LHCN-M2 (cell line): Measurements from ENCODE around the gene FARS2. TPM values are rescaled to one million over a fixed set of nuclear protein-coding genes. Genes with fewer than 3 reads are reported as not detected.

Experiments
- DNase-seq: peaks from one replicate; pipeline ENCODE4 v3.0.0-alpha.2; 2012; ENCODE audit warnings: low read depth
- total RNA-seq: library from RNA; depleted of rRNA; stranded (reverse); fragments of >200 nt; gene quantifications from 2 replicates; pipeline ENCODE4 v1.2.3, GENCODE V29; 2014

FARS2 gene
- total RNA-seq, 1 experiment from 2014 or later: 11.5 TPM

DNA sequence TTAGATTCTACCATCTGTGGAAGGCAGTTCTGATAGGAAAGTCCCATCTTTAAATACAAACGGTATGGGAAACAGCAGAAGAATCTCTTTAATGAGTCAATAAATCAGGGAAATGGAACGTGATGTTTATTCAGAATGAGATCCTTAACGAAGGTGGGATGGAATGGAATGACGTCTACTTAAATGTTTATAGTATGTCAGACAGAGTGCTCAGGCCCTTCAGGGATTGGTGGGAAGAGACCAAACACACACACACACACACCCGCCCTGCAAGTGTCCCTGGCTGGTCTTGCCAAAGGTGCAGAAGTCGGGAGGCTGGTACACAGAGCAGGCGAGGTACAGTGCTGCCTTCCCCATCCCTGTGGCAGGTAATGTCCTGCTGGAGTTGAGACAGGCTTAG is 164.0 kb downstream of the FARS2 start:
- no peak for DNase-seq

DNA sequence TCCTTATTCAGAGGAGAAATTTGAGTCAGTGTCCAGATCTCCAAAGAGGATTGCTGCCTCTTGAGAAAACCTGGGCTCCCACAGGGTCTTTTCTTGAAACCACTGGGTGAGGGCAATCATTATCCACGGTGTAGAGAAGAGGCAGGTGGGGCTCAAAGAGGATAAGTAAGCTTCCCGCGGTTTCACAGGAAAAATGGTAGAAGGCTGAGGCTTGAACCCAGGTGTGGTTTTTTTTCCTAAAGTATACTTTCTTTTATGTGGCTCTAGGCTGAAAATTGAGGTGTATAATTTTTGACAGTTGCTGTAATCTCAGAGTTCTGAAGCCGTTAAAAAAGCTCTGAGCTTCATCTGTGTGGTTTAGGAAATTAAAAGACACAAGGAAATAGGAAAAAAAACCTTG is 164.5 kb downstream of the FARS2 start:
- DNase-seq: no peak

DNA sequence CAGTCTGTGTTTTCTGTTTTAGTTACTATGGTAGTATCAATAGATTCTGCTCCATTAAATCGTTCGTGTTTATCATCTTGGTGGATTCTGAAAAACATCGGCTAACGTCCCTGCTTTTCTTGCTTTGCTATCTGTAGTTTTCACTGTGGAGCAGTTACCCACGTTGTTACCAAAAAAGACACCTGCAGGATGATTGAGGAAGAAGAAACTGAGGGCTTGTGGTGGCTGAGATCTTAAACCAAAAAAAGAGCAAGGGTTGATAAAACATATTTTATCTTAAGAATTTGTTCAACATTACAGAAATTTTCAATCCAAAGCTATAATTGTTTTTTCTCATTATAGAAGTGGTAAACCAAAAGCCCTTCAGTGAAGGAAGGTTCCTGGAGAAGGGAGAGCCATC is 166.3 kb downstream of the FARS2 start:
- no peak for DNase-seq

DNA sequence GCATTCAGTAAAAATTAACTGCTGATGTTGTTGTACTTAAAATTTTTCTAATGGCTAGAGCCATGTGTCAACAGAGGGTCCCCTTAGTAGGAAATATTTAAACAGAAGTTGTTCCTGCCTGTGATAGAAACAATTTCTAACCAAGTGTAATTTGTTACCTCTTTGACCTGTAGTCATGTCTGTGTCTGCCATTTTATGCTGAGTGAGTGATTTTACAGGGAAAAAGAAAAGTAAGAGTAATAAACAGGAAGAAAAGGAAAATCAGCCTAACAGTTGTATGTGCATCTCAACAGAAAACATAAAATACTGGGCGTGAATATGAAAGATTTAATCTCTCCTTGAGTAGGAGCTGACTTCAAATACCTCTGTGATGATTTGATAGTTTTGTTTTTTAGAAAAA is 172.0 kb downstream of the FARS2 start:
- DNase-seq: no peak

GRCh38 chr6:5435449-5435848 is 174.1 kb downstream of the FARS2 start:
- DNase-seq: peak; percentile 78

- DNase-seq: no peak
Measured at GRCh38 chr6:5438922-5439584, 177.7 kb downstream of the FARS2 start.

DNA sequence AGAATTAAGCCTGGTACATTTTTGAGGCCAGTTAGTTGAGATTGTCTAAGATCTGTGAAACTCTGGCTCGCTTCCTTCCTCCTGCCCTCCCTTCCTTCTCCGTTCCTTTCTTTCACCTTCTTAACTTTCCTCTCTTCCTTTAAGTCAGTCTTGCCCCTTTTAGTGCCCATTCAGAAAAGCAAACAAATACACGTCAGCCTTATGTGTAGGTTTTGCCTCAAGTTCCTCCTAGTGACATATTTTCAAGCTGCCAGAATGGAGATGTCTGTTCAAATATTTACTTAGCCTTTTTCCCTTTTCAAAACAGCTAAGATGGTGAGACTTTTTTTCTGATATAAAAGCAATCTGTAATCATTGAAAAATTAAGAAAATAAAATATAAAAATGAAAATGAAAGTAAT is 178.4 kb downstream of the FARS2 start:
- no peak for DNase-seq

DNA sequence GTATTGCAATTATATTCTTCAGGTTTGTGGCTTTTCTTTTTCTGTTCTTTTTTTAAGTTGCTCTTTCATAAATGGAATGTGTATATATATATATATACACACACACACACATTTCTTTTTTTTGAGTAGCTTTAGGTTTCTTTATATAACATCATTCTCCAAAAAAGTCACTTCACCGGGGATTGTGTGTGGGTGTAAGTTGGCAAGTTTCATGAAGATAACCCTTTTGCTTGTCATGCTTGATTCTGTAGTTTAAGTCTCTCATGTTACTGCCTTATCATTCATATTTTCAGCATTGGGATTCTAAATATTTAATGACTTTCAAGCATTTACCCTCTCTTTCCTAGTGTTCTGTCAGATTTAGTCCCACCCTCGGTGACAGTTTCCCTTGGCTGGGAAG is 181.0 kb downstream of the FARS2 start:
- DNase-seq: no peak

DNA sequence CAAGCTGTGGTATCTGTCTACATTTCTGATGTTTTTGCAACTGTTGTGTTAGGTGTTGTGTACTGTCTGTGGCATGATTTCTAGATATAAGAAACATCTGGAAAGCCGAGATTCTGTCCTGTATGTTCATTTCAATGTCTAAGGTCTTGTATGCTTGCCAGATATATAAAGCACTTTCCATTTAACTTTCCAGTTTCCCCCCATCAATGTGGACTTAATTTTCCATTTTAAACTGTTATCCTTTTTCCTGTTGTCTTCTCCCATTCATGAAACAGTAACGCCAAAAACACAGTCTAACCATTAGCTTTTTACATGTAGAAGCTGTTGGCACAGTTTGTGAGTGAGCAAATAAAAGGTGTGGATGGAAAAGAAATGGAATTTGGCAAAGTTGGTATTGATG is 181.6 kb downstream of the FARS2 start:
- DNase-seq: no peak

- DNase-seq: no peak
Measured at GRCh38 chr6:5443491-5443890, 182.2 kb downstream of the FARS2 start.

DNA sequence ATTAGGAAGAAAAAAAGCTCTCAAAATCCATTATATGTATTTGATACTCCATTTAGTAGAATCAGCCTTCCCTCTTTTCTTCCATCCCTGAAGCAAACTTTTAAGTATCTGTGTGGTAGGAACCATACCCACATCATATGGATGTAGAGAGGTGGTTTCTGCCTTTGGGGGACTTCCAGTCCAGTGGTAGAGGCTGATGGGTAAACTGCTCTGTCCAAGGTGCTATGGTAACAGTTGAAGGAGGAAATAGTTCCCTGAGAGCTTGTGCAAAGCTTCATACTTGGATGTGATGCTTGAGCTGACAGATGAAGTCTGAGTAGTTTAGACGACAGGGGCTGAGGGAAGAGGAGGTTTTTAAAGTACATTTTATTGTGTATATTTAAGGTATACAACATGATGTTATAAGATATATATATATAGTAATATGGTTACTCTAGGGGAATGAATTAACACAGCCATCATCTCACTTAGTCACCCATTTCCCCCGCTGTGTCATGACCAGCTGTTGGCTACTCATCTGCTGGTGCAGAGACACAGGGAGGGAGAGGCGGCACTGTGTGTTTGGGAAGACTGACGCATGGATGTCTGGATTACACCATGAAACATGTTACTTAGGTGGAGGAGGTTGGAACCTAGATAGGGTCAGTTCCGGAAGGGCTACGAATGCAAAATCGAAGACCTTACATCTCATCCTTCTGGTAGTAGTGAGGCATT is 185.2 kb downstream of the FARS2 start:
- DNase-seq: peak; percentile 90

GRCh38 chr6:5447921-5448320 is 186.6 kb downstream of the FARS2 start:
- no peak for DNase-seq

GRCh38 chr6:5450073-5450472 is 188.8 kb downstream of the FARS2 start:
- no peak for DNase-seq

DNA sequence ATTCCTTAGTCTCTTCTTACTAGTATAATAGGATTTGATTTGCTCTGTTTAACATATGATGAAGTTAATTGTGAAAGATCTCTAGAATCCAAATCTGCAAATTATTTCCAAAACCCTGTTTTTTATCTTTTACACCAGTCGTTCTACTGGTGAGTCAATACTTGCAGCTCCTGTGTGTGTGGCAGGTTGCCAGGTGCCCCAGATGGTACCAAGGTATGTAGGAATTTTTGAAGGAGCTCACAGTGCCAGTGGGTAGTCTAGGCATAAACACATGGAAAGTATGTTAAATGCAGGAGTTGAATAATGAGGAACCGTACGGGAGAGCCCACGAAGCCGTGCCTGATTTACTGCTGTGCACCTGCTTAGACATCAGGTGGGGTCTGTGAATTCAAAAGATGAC is 192.2 kb downstream of the FARS2 start:
- DNase-seq: no peak

GRCh38 chr6:5455142-5455541 is 193.8 kb downstream of the FARS2 start:
- DNase-seq: no peak

GRCh38 chr6:5457041-5457440 is 195.7 kb downstream of the FARS2 start:
- DNase-seq: peak; percentile 67

GRCh38 chr6:5457983-5458683 is 196.8 kb downstream of the FARS2 start:
- no peak for DNase-seq

- DNase-seq: no peak
Measured at GRCh38 chr6:5459346-5459745, 198.0 kb downstream of the FARS2 start.

GRCh38 chr6:5461365-5461764 is 200.1 kb downstream of the FARS2 start:
- DNase-seq: no peak

- no peak for DNase-seq
Measured at GRCh38 chr6:5462856-5463255, 201.5 kb downstream of the FARS2 start.

DNA sequence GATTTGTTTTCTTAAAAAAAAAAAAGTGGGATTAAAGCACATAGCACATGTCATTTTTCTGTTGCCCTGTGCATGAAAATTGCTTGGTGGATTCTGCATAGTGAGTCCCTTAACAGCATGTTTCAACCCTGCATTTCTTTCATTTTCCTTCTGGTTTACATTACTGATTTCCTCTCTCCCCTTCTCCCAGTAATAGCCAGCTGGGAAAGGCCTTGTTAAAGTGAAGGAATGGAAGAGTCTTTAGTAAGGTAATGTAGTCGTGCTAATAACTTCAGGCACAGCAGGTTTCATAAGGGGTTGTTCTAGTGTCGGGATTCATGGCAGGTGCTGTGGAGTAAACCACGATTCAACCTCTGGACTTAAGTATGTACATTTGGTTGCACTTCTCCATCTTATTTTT is 202.4 kb downstream of the FARS2 start:
- no peak for DNase-seq

DNA sequence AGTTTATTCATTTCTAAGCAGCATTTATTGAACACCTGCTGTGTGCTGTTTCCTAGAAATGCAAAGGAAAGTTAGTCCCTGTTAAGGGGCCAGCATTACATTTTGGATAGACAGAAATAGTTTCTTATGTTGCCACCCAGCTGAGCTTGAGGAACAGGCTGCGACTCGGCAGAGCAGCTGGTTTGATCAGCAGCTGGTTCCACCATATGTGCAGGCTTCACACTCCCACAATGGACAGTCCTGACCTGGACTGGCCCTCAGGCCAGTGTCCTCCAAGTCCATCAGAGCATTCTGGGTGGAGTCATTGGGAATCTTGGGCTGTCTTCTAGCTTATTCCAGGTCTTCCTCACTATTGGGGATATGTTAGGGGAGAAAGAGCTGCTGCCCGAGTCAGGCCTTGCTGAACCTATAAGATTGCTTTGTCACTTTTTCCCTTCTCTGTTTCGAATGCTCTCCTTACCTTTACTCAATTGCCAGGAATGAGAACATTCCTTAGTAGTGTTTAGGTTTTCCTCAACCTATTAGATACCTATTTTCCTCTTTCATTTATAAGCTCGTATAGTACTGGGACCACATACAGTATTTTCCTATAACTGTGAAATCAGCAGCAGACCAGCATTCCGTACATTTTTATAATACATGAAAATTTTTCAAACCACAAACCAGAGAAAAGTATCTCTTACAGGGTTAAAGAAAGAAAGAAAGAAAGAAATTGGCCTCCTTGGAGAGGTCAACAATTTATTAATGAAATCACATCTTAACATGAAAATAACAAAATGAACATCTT is 203.0 kb downstream of the FARS2 start:
- peak; percentile 66 for DNase-seq
